Measurements from ENCODE around the gene NLRP1.

DNA sequence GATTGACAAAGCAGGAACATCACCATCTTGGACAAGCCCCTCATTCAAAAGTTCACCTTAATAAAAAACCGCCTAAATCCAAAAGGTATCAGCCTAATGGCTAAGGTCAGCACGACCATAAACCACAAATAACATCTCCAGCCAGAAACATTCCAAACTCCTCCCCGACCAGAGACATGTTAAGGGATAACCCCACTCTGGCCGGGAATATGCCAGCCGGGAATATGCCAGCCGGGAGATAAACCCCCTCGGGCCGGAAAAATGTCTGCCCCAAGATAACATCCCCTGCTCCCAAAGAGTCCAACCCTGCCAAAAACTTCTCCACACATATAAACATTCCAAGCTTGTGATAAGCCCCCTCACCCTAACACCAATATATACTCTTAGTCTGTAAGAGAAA lies 116.9 kb downstream of the NLRP1 start:
- TF ChIP-seq, protein P1, sequence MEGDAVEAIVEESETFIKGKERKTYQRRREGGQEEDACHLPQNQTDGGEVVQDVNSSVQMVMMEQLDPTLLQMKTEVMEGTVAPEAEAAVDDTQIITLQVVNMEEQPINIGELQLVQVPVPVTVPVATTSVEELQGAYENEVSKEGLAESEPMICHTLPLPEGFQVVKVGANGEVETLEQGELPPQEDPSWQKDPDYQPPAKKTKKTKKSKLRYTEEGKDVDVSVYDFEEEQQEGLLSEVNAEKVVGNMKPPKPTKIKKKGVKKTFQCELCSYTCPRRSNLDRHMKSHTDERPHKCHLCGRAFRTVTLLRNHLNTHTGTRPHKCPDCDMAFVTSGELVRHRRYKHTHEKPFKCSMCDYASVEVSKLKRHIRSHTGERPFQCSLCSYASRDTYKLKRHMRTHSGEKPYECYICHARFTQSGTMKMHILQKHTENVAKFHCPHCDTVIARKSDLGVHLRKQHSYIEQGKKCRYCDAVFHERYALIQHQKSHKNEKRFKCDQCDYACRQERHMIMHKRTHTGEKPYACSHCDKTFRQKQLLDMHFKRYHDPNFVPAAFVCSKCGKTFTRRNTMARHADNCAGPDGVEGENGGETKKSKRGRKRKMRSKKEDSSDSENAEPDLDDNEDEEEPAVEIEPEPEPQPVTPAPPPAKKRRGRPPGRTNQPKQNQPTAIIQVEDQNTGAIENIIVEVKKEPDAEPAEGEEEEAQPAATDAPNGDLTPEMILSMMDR (IDR thresholded peaks at IDR 0.05 in 2 of 3, conservative IDR thresholded peaks at IDR 0.05 in 1 of 3; ENCODE audit: control insufficient read depth in 2 of 3, extremely low read depth in 1 of 3, insufficient read depth in 1 of 3, low read depth in 3 of 3, low read length in 3 of 3): no peak
- TF ChIP-seq NFIC (IDR thresholded peaks at IDR 0.05; ENCODE audit: low read depth, low read length) (no peak), POLR2A (IDR thresholded peaks at IDR 0.05; ENCODE audit: low read depth, low read length) (no peak), MEF2A (IDR thresholded peaks at IDR 0.05; ENCODE audit: insufficient read depth, low read depth, low read length) (no peak), MTA3 (IDR thresholded peaks at IDR 0.05; ENCODE audit: borderline replicate concordance, low read length) (no peak), EZH2 (IDR thresholded peaks at IDR 0.05; ENCODE audit: borderline replicate concordance, control insufficient read depth, low read depth, low read length) (no peak), CREB1 (IDR thresholded peaks at IDR 0.05; ENCODE audit: low read depth) (no peak), TAF1 (IDR thresholded peaks at IDR 0.05; ENCODE audit: borderline replicate concordance, low read depth, low read length) (no peak), GATAD2B (conservative IDR thresholded peaks at IDR 0.05; ENCODE audit: low read depth) (no peak), HDAC2 (IDR thresholded peaks at IDR 0.05) (no peak), POU2F2 (IDR thresholded peaks at IDR 0.05; ENCODE audit: borderline replicate concordance, low read depth, low read length) (no peak)
- TF ChIP-seq, protein P2, sequence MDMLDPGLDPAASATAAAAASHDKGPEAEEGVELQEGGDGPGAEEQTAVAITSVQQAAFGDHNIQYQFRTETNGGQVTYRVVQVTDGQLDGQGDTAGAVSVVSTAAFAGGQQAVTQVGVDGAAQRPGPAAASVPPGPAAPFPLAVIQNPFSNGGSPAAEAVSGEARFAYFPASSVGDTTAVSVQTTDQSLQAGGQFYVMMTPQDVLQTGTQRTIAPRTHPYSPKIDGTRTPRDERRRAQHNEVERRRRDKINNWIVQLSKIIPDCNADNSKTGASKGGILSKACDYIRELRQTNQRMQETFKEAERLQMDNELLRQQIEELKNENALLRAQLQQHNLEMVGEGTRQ (IDR thresholded peaks at IDR 0.05; ENCODE audit: borderline replicate concordance, low read depth, low read length): no peak
